H1 (cell line): ENCODE measurements around the gene SEL1L. TPM values are rescaled to one million over a fixed set of nuclear protein-coding genes. Genes with fewer than 3 reads are reported as not detected.
A peak's percentile ranks its signal among the peaks of the same experiment; 100 is the strongest.
"Not testable (repeated sequence)": the region's sequence is repeated elsewhere in the genome, so short reads cannot be mapped to it uniquely, and the experiment has no call there.

Experiments
- CTCF ChIA-PET: fragments of 300-600 bp; sonication (Branson Sonifier 250); formaldehyde crosslinking; loops from one replicate; lab custom pipeline; 2021; ENCODE audit not compliant: partially characterized antibody; lab: Charles Lee
- POLR2A ChIA-PET: fragments of 300-600 bp; sonication (Branson Sonifier 250); formaldehyde crosslinking; loops from one replicate; lab custom pipeline; 2021; ENCODE audit warnings: inconsistent platforms; ENCODE audit not compliant: partially characterized antibody; lab: Charles Lee
- DNase-seq, 2 experiments: peaks; one replicate each; pipeline versions ENCODE4 v3.0.0 to v3.0.0-alpha.2; 2010 to 2022; ENCODE audit warnings: low spot score in 2 of 2, low read depth in 1 of 2, mixed read lengths in 1 of 2
- FAIRE-seq: peaks from 2 replicates; lab custom pipeline; 2011; peaks lifted over from hg19 to GRCh38; lab: Jason Lieb, UNC
- H2AFZ ChIP-seq: 2 replicates; pipeline ENCODE4 v1.8.1; 2012; ENCODE audit warnings: low read length, inconsistent platforms
- H2AK5ac ChIP-seq: 2 replicates; pipeline ENCODE4 v1.6.1; 2013; ENCODE audit warnings: low read depth, low read length
- H2BK120ac ChIP-seq: replicated peaks from 2 replicates; pipeline ENCODE3; 2013; ENCODE audit warnings: low read depth, low read length, inconsistent platforms
- H2BK12ac ChIP-seq: 2 replicates; pipeline ENCODE4 v1.6.1; 2013; ENCODE audit warnings: low read depth, low read length
- H2BK15ac ChIP-seq: 2 replicates; pipeline ENCODE4 v1.6.1; 2013; ENCODE audit warnings: low read length
- H2BK20ac ChIP-seq: 2 replicates; pipeline ENCODE4 v1.6.1; 2013; ENCODE audit warnings: low read length
- H2BK5ac ChIP-seq: 2 replicates; pipeline ENCODE4 v1.6.1; 2013; ENCODE audit warnings: low read depth, low read length
- H3K14ac ChIP-seq: 2 replicates; pipeline ENCODE4 v1.6.1; 2013; ENCODE audit warnings: inconsistent platforms; ENCODE audit not compliant: insufficient read length
- H3K18ac ChIP-seq: 2 replicates; pipeline ENCODE4 v1.6.1; 2013; ENCODE audit warnings: low read length; ENCODE audit errors: extremely low read depth
- H3K23ac ChIP-seq: 2 replicates; pipeline ENCODE4 v1.6.1; 2013; ENCODE audit warnings: inconsistent platforms; ENCODE audit not compliant: insufficient read length
- H3K23me2 ChIP-seq: 2 replicates; pipeline ENCODE4 v1.6.1; 2013; ENCODE audit warnings: low read depth, low read length
- H3K27ac ChIP-seq: 2 replicates; pipeline ENCODE4 v1.6.1; 2011; ENCODE audit warnings: low read depth, low read length, inconsistent platforms
- H3K27me3 ChIP-seq, 4 experiments: replicated peaks in 1 of 4; 1 replicate in 1 of 4; 2 replicates in 3 of 4; pipeline versions ENCODE4 v1.6.1 to v1.8.1; 2011 to 2013; ENCODE audit warnings: low read length in 3 of 4, mild to moderate bottlenecking in 3 of 4, inconsistent platforms in 2 of 4, mixed read lengths in 2 of 4, moderate library complexity in 1 of 4; ENCODE audit not compliant: control insufficient read depth in 3 of 4, insufficient read depth in 3 of 4; ENCODE audit errors: extremely low read depth in 1 of 4
- H3K36me3 ChIP-seq, 4 experiments: 2 replicates each; pipeline versions ENCODE4 v1.6.1 to v1.8.1; 2011 to 2013; ENCODE audit warnings: mild to moderate bottlenecking in 4 of 4, low read length in 3 of 4, moderate library complexity in 2 of 4, control low read depth in 1 of 4, inconsistent platforms in 1 of 4; ENCODE audit not compliant: insufficient read depth in 4 of 4, control insufficient read depth in 2 of 4
- H3K4ac ChIP-seq: replicated peaks from 2 replicates; pipeline ENCODE3; 2013; ENCODE audit warnings: low read length, low read depth, mixed read lengths, inconsistent platforms; ENCODE audit not compliant: insufficient read length
- H3K4me1 ChIP-seq, 4 experiments: replicated peaks in 1 of 4; 1 replicate in 1 of 4; 2 replicates in 3 of 4; pipeline versions ENCODE4 v1.6.1 to v1.8.1; 2011 to 2013; ENCODE audit warnings: low read length in 3 of 4, inconsistent platforms in 2 of 4, mixed read lengths in 1 of 4; ENCODE audit not compliant: insufficient read depth in 4 of 4, control insufficient read depth in 3 of 4
- H3K4me2 ChIP-seq, 2 experiments: 2 replicates each; pipeline versions ENCODE4 v1.6.1 to v1.8.1; 2011 to 2013; ENCODE audit warnings: low read depth in 2 of 2, low read length in 2 of 2, control low read depth in 1 of 2, inconsistent platforms in 1 of 2, mild to moderate bottlenecking in 1 of 2; ENCODE audit not compliant: insufficient read depth in 1 of 2
- H3K4me3 ChIP-seq, 4 experiments: fragments of 200-600, 300-600 bp in 1 of 4; sonication (generic), shearing (Covaris generic), sonication (Bioruptor Twin) in 1 of 4; 2 replicates each; pipeline versions ENCODE4 v1.5.1 to v1.8.1; 2011 to 2016; ENCODE audit warnings: low read length in 4 of 4, low read depth in 3 of 4, control low read depth in 2 of 4, inconsistent platforms in 2 of 4, mild to moderate bottlenecking in 2 of 4, mixed read lengths in 1 of 4, moderate library complexity in 1 of 4; ENCODE audit not compliant: insufficient read depth in 2 of 4; ENCODE audit errors: extremely low read depth in 1 of 4
- H3K56ac ChIP-seq: replicated peaks from 2 replicates; pipeline ENCODE3; 2013; ENCODE audit warnings: low read depth, mild to moderate bottlenecking, mixed read lengths, low read length, inconsistent platforms; ENCODE audit not compliant: insufficient read length
- H3K79me1 ChIP-seq: 2 replicates; pipeline ENCODE4 v1.6.1; 2013; ENCODE audit warnings: low read depth, low read length, control low read depth
- H3K79me2 ChIP-seq, 2 experiments: 2 replicates each; pipeline versions ENCODE4 v1.6.1 to v1.8.1; 2012 to 2013; ENCODE audit warnings: low read length in 2 of 2, mild to moderate bottlenecking in 2 of 2, inconsistent platforms in 1 of 2; ENCODE audit not compliant: insufficient read depth in 2 of 2, control insufficient read depth in 1 of 2
- H3K9ac ChIP-seq, 4 experiments: replicated peaks in 1 of 4; 1 replicate in 1 of 4; 2 replicates in 3 of 4; pipeline versions ENCODE4 v1.6.1 to v1.8.1; 2011 to 2013; ENCODE audit warnings: low read depth in 3 of 4, low read length in 3 of 4, control low read depth in 2 of 4, mild to moderate bottlenecking in 2 of 4, moderate library complexity in 2 of 4, inconsistent platforms in 1 of 4; ENCODE audit errors: extremely low read depth in 1 of 4
- H3K9me3 ChIP-seq, 2 experiments: 2 replicates each; pipeline versions ENCODE4 v1.6.1 to v1.8.1; 2012 to 2013; ENCODE audit warnings: mild to moderate bottlenecking in 2 of 2, moderate library complexity in 2 of 2, control low read depth in 1 of 2, inconsistent platforms in 1 of 2, low read depth in 1 of 2, low read length in 1 of 2, mixed read lengths in 1 of 2; ENCODE audit not compliant: insufficient read depth in 2 of 2
- H4K20me1 ChIP-seq, 2 experiments: replicated peaks in 1 of 2; 2 replicates each; pipeline versions ENCODE3 to v1.8.1; 2011 to 2013; ENCODE audit warnings: inconsistent platforms in 2 of 2, low read length in 2 of 2, mild to moderate bottlenecking in 1 of 2; ENCODE audit not compliant: insufficient read depth in 2 of 2, control insufficient read depth in 1 of 2
- H4K5ac ChIP-seq: 2 replicates; pipeline ENCODE4 v1.6.1; 2013; ENCODE audit warnings: low read length, low read depth, mixed read lengths, inconsistent platforms; ENCODE audit not compliant: insufficient read length
- H4K8ac ChIP-seq: 2 replicates; pipeline ENCODE4 v1.8.0; 2013; ENCODE audit warnings: mild to moderate bottlenecking, moderate library complexity, low read length, inconsistent platforms; ENCODE audit not compliant: insufficient read depth; ENCODE audit errors: extremely low read depth
- H4K91ac ChIP-seq: replicated peaks from 2 replicates; pipeline ENCODE3; 2013; ENCODE audit warnings: low read length, mixed read lengths, inconsistent platforms; ENCODE audit not compliant: insufficient read length
- WGBS, 2 experiments: shearing (Covaris generic) in 1 of 2; methylation state at CpG; one replicate each; pipeline versions ENCODE4 v1.1.6 to v1.1.7; 2013 to 2015; ENCODE audit warnings: low lambda C conversion rate in 2 of 2, mixed read lengths in 2 of 2, inconsistent platforms in 1 of 2, low coverage in 1 of 2, missing lambda C conversion rate in 1 of 2; ENCODE audit not compliant: insufficient replicate concordance in 2 of 2, insufficient coverage in 1 of 2, insufficient read length in 1 of 2; ENCODE audit errors: extremely low coverage in 1 of 2, missing lambda C conversion rate in 1 of 2; 5-methylcytosine and 5-hydroxymethylcytosine counted together
- polyA plus RNA-seq, 7 experiments: library from polyadenylated mRNA; depleted of rRNA in 3 of 7; stranded (reverse) in 5 of 7; unstranded in 2 of 7; fragments of >200 nt in 5 of 7; fragments of 200-250 nt in 2 of 7; gene quantifications; 1 replicate in 5 of 7; 2 replicates in 1 of 7; 4 replicates in 1 of 7; pipeline versions ENCODE4 v1.2.1 to v1.2.3, GENCODE V29; 2011 to 2013; ENCODE audit warnings: missing spikeins in 2 of 7, mixed read lengths in 2 of 7
- total RNA-seq: library from RNA; stranded (reverse); fragmentation: NEBNext Ultra II Directional; extraction: Animal tissue kit (Norgen Biotek cat#: 25700); gene quantifications from 2 replicates; pipeline ENCODE4 v1.2.1, GENCODE V29; 2021

The SEL1L gene
- total and polyA plus RNA-seq, 2 of the 8 experiments (the other 6 are each of a cell fraction or from before 2014, with no cell fraction given) = 4.3 to 34.9 TPM

DNA sequence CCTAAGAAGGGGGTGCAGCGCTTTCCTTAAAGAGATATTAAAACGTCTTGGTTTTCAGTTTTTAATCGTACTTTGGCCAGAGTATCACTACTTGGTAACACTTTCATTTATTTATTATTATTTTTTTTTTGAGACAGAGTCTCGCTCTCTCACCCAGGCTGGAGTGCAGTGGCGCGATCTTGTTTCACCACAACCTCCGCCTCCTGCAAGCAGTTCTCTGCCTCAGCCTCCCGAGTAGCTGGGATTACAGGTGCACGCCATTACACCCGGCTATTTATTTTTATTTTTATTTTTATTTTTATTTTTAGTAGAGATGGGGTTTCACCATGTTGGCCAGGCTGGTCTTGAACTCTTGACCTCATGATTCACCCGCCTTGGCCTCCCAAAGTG, 68.7 kb downstream of the SEL1L start:
- not testable (repeated sequence) for H3K4me1 ChIP-seq, H2BK20ac ChIP-seq, H3K9ac ChIP-seq, H3K14ac ChIP-seq, H3K4ac ChIP-seq, DNase-seq, H4K5ac ChIP-seq, H2BK15ac ChIP-seq, H4K91ac ChIP-seq, H3K23me2 ChIP-seq, H3K23ac ChIP-seq, H3K27me3 ChIP-seq, H3K27ac ChIP-seq, H2AK5ac ChIP-seq, FAIRE-seq, H4K8ac ChIP-seq, H2BK5ac ChIP-seq, H2BK12ac ChIP-seq, H3K36me3 ChIP-seq, H4K20me1 ChIP-seq, H2BK120ac ChIP-seq, H3K56ac ChIP-seq, H3K79me1 ChIP-seq, H3K79me2 ChIP-seq
- H3K4me3 ChIP-seq = peak overlapping the region in 2 of 4 experiments; percentile 41 to 51; a peak in 4 of 8 replicates
- H3K18ac ChIP-seq = 0 out of 2 replicates have a peak overlapping the region, but pooled peaks have one; percentile 44
- H2AFZ ChIP-seq = peak overlapping the region; percentile 100
- H3K4me2 ChIP-seq = peak overlapping the region; percentile 61 to 66; a peak in 2 of 4 replicates
- WGBS, 2 experiments = 70% methylated on average over 11 of the region's 11 CpGs; no CpG with 5 or more reads in 1 of the 2 experiments
- POLR2A ChIA-PET = interaction anchor here (1.2 to 1.3 kb wide), 2 partner anchors 244 to 246 kb away, joined by 4 to 7 read pairs; no protein-coding TSS in a partner anchor
- CTCF ChIA-PET = interaction anchor here (0.6 to 5.9 kb wide), 52 partner anchors 8 to 845 kb away, joined by 3 to 76 read pairs (median 4); no protein-coding TSS in a partner anchor
- peaks cover 0 to 12% of the 10 kb centered on the region in 2 experiments; a peak in 1 of 4 replicates for H3K9me3 ChIP-seq
